GM23248 (cell line): ENCODE results near the gene C15orf40. TPM values are rescaled to one million over a fixed set of nuclear protein-coding genes. Genes with fewer than 3 reads are reported as not detected.
A peak's percentile ranks its signal among the peaks of the same experiment; 100 is the strongest.

Source experiments
- DNase-seq: peaks from one replicate; pipeline ENCODE4 v3.0.0-alpha.2; 2015
- H2AFZ ChIP-seq: fragments of 200-600 bp; sonication (generic); 2 replicates; pipeline ENCODE4 v1.6.1; 2016; ENCODE audit warnings: antibody characterized with exemption
- H3F3A ChIP-seq: fragments of 200-600 bp; sonication (generic); 2 replicates; pipeline ENCODE4 v1.6.1; 2016; ENCODE audit warnings: mild to moderate bottlenecking, antibody characterized with exemption, mixed run types; ENCODE audit not compliant: insufficient read depth
- H3K27ac ChIP-seq: fragments of 200-600 bp; sonication (generic); 2 replicates; pipeline ENCODE4 v1.5.1; 2016; ENCODE audit warnings: mild to moderate bottlenecking
- H3K27me3 ChIP-seq: fragments of 200-600 bp; sonication (generic); replicated peaks from 2 replicates; pipeline ENCODE4 v1.6.1; 2016; ENCODE audit warnings: mild to moderate bottlenecking; ENCODE audit not compliant: insufficient read depth
- H3K36me3 ChIP-seq: fragments of 200-600 bp; sonication (generic); 2 replicates; pipeline ENCODE4 v1.6.1; 2016; ENCODE audit warnings: low read depth, mild to moderate bottlenecking
- H3K4me1 ChIP-seq: fragments of 200-600 bp; sonication (generic); 2 replicates; pipeline ENCODE4 v1.6.1; 2016; ENCODE audit warnings: mild to moderate bottlenecking; ENCODE audit not compliant: insufficient read depth
- H3K4me2 ChIP-seq: fragments of 200-600 bp; sonication (generic); one replicate; pipeline ENCODE4 v1.6.1; 2016; ENCODE audit warnings: mild to moderate bottlenecking; ENCODE audit not compliant: unreplicated experiment
- H3K4me3 ChIP-seq: fragments of 200-600 bp; sonication (generic); 2 replicates; pipeline ENCODE4 v1.5.1; 2016; ENCODE audit warnings: mild to moderate bottlenecking
- H3K79me2 ChIP-seq: fragments of 200-600 bp; sonication (generic); 2 replicates; pipeline ENCODE4 v1.6.1; 2016; ENCODE audit warnings: mild to moderate bottlenecking; ENCODE audit not compliant: insufficient read depth
- H3K9ac ChIP-seq: fragments of 200-600 bp; sonication (generic); 2 replicates; pipeline ENCODE4 v1.6.1; 2016; ENCODE audit warnings: mild to moderate bottlenecking
- H3K9me2 ChIP-seq: fragments of 200-600 bp; sonication (generic); 2 replicates; pipeline ENCODE4 v1.6.1; 2016; ENCODE audit warnings: mixed run types, mild to moderate bottlenecking, moderate library complexity; ENCODE audit not compliant: insufficient read depth
- H3K9me3 ChIP-seq: fragments of 200-600 bp; sonication (generic); one replicate; pipeline ENCODE4 v1.6.1; 2017; ENCODE audit warnings: low read depth
- H4K20me1 ChIP-seq: fragments of 200-600 bp; sonication (generic); 2 replicates; pipeline ENCODE4 v1.6.0; 2016; ENCODE audit not compliant: insufficient read depth
- EZH2 ChIP-seq: fragments of 200-600 bp; sonication (generic); IDR thresholded peaks from 2 replicates; pipeline ENCODE4 v1.6.1; 2018; ENCODE audit warnings: antibody characterized with exemption, mild to moderate bottlenecking; ENCODE audit not compliant: insufficient read depth, poor library complexity, severe bottlenecking
- EZH2phosphoT487 ChIP-seq: fragments of 200-600 bp; sonication (generic); IDR thresholded peaks from 2 replicates; pipeline ENCODE4 v1.6.1; 2018; ENCODE audit warnings: antibody characterized with exemption, moderate library complexity, mild to moderate bottlenecking, low read depth; ENCODE audit not compliant: insufficient read depth
- WGBS, 2 experiments: methylation state at CpG; one replicate each; pipeline ENCODE4 v1.1.6; 2015 to 2017; ENCODE audit warnings: low lambda C conversion rate in 2 of 2, low coverage in 1 of 2; ENCODE audit errors: missing lambda C conversion rate in 2 of 2; 5-methylcytosine and 5-hydroxymethylcytosine counted together
- in situ Hi-C: fragments of 300-500 bp; cut with MboI; formaldehyde crosslinking; loops from 2 replicates; pipeline ENCODE4 v1.15.0; 2020
- polyA plus RNA-seq: library from polyadenylated mRNA; unstranded; fragments of >200 nt; fragmentation: Nextera tagmentation; extraction: Ambion mirVana; gene quantifications from 2 replicates; pipeline ENCODE4 v1.2.1, GENCODE V29; 2016
- total RNA-seq: library from RNA; depleted of rRNA; stranded (reverse); fragments of >200 nt; shearing (Covaris generic); gene quantifications from 2 replicates; pipeline ENCODE4 v1.2.3, GENCODE V29; 2014

C15orf40 gene
- total and polyA plus RNA-seq, 2 experiments from 2014 or later: 15.8 to 32.4 TPM

GRCh38 chr15:82993144-82993543, 18.3 kb downstream of the C15orf40 start:
- no peaks in the 10 kb centered on the region for H3K27me3 ChIP-seq
- no peaks in the 10 kb centered on the region for H3K9me3 ChIP-seq
- 60 to 62% methylated on average over 4 of the region's 4 CpGs for WGBS, 2 experiments
- peaks cover 11% of the 10 kb centered on the region for H3K79me2 ChIP-seq
- no peak for TF ChIP-seq EZH2phosphoT487
- no peak for TF ChIP-seq EZH2
- in situ Hi-C loops: no loop called here
- no peak overlapping the region for H3K27ac ChIP-seq
- no peak overlapping the region for H2AFZ ChIP-seq
- no peaks in the 10 kb centered on the region for H3F3A ChIP-seq
- no peaks in the 10 kb centered on the region for H3K9me2 ChIP-seq
- no peaks in the 10 kb centered on the region for H3K4me1 ChIP-seq
- H3K36me3 ChIP-seq: 0 out of 2 replicates have a peak, but pooled peaks cover 11% of the 10 kb centered on the region
- H3K4me3 ChIP-seq: no peak overlapping the region
- no peak for DNase-seq
- no peak overlapping the region for H3K9ac ChIP-seq
- H3K4me2 ChIP-seq: no peak overlapping the region
- no peaks in the 10 kb centered on the region for H4K20me1 ChIP-seq

GRCh38 chr15:82992436-82992998, 18.9 kb downstream of the C15orf40 start:
- Histone ChIP-seq H3K9ac (no peak overlapping the region), H3K79me2 (peaks cover 17% of the 10 kb centered on the region), H3K27me3 (no peaks in the 10 kb centered on the region), H3K4me2 (no peak overlapping the region), H3K36me3 (0 out of 2 replicates have a peak, but pooled peaks cover 13% of the 10 kb centered on the region), H2AFZ (no peak overlapping the region), H3K4me3 (no peak overlapping the region), H3K27ac (no peak overlapping the region), H3K9me3 (no peaks in the 10 kb centered on the region), H3F3A (no peaks in the 10 kb centered on the region), H4K20me1 (no peaks in the 10 kb centered on the region), H3K9me2 (no peaks in the 10 kb centered on the region), H3K4me1 (no peaks in the 10 kb centered on the region)
- no peak for DNase-seq
- TF ChIP-seq EZH2phosphoT487 (no peak), EZH2 (no peak)
- WGBS, 2 experiments: 86 to 89% methylated on average over 3 of the region's 3 CpGs
- in situ Hi-C loops: no loop called here

DNA sequence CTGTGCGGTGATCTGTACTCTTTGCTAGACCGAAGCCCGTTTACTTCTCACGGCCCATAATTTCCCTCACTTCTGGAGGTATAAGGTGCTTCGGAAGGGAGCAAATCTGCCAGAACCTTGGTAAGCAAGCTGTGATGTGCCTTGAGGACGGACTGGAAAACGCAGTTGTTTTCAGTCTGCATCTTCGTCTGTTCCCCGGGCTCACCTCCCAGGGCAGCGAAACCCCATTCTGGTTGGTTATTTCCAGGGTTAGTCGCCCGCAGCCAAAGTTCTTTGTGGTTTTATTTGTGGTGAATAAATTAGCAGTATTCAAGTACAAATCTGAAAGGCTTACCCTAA, 25.0 kb downstream of the C15orf40 start:
- in situ Hi-C loops: no loop called here
- H3F3A ChIP-seq: no peaks in the 10 kb centered on the region
- TF ChIP-seq EZH2: no peak
- no peak for TF ChIP-seq EZH2phosphoT487
- peaks cover 31% of the 10 kb centered on the region for H3K79me2 ChIP-seq
- H3K4me1 ChIP-seq: peaks cover 11% of the 10 kb centered on the region; the same call in 1 of the 2 replicates
- H2AFZ ChIP-seq: peak overlapping the region; percentile 91
- peak overlapping the region; percentile 83 for H3K4me3 ChIP-seq
- 0 out of 2 replicates have a peak, but pooled peaks cover 13% of the 10 kb centered on the region for H3K36me3 ChIP-seq
- no peaks in the 10 kb centered on the region for H3K27me3 ChIP-seq
- WGBS, 2 experiments: 0 to 1% methylated on average over 12 of the region's 12 CpGs
- H3K9me3 ChIP-seq: no peaks in the 10 kb centered on the region
- H3K4me2 ChIP-seq: peak overlapping the region; percentile 73
- H3K9me2 ChIP-seq: no peaks in the 10 kb centered on the region
- no peak for DNase-seq
- H4K20me1 ChIP-seq: no peaks in the 10 kb centered on the region
- peak overlapping the region; percentile 45 for H3K27ac ChIP-seq
- H3K9ac ChIP-seq: peak overlapping the region; percentile 88

DNA sequence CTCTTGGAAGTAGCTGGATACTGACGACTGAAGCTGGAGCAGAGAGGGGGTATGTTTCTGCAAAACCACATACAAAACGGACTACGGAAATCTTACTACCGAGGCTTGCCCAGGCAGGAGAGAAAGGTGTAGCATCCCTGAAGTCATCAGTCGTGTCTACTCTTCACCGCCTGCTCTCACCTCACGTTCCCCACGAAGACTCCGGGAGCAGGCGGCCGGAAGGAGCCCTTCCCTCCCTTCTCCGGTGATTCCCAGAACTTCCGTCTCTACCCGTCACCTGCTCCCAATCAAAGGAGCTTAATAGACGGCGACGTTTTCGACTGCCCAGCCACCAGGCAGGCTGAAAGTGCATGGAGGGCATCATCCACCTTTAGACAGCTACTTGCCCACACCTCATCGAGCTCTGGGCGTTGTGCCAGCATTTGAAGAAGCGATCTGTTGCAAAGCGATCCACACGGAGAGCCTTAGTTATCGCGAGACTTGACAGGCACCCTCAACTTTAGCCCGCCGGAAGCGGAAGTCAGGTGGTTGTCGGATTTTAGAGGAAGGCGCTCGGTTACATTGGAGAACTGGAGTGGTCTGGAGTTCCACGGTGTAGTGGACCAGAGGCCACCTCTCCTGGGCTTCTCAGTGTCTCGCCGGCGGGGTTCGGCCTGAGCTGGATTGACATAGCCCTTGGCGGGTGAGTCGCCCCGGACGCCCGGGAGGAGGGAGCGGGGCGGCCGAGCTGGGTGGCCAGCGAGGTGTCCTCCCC, 25.6 kb downstream of the C15orf40 start, which contains the start of gene RAMAC:
Gene RAMAC (plus strand): TSS at position 523 of the 754 bp plus-strand sequence. CDS start 2,809 bp downstream, outside the sequence.
- WGBS, 2 experiments: 3 to 4% methylated on average over 44 to 45 of the region's 45 CpGs
- peak within 1 kb of the TSS; percentile 91 for H2AFZ ChIP-seq

More for the DNA sequence above, 25.6 kb downstream of the C15orf40 start, which contains the start of gene RAMAC:
- in situ Hi-C loops: no loop called here
- H3K27ac ChIP-seq: peak within 1 kb of the TSS; percentile 45
- no peaks in the 10 kb centered on the region for H3K27me3 ChIP-seq
- H3K36me3 ChIP-seq: 0 out of 2 replicates have a peak, but pooled peaks cover 11% of the 10 kb centered on the region
- H3K4me1 ChIP-seq: peaks cover 11% of the 10 kb centered on the region; the same call in 1 of the 2 replicates
- DNase-seq: peak; percentile 98
- TF ChIP-seq EZH2phosphoT487: no peak
- no peak for TF ChIP-seq EZH2
- peaks cover 31% of the 10 kb centered on the region for H3K79me2 ChIP-seq
- H4K20me1 ChIP-seq: no peaks in the 10 kb centered on the region
- H3K4me2 ChIP-seq: peak within 1 kb of the TSS; percentile 73
- peak within 1 kb of the TSS; percentile 88 for H3K9ac ChIP-seq
- H3K9me3 ChIP-seq: no peaks in the 10 kb centered on the region
- peak within 1 kb of the TSS; percentile 83 for H3K4me3 ChIP-seq
- H3K9me2 ChIP-seq: no peaks in the 10 kb centered on the region
- H3F3A ChIP-seq: no peaks in the 10 kb centered on the region
